ENCODE results near the gene DDX1.
A peak's percentile ranks its signal among the peaks of the same experiment; 100 is the strongest.
"Not testable (repeated sequence)": the region's sequence is repeated elsewhere in the genome, so short reads cannot be mapped to it uniquely, and the experiment has no call there.

DDX1 gene

GRCh38 chr2:15595936-15596335, 4.3 kb downstream of the DDX1 start:
- FAIRE-seq: no peak

GRCh38 chr2:15596350-15596749, 4.7 kb downstream of the DDX1 start:
- FAIRE-seq: no peak

GRCh38 chr2:15596968-15597367, 5.3 kb downstream of the DDX1 start:
- FAIRE-seq: no peak

- peak; percentile 3 for FAIRE-seq
Observed at GRCh38 chr2:15599994-15600393, 8.3 kb downstream of the DDX1 start.

GRCh38 chr2:15601681-15602080, 10.0 kb downstream of the DDX1 start:
- no peak for FAIRE-seq

GRCh38 chr2:15602393-15602792, 10.7 kb downstream of the DDX1 start:
- FAIRE-seq: no peak

GRCh38 chr2:15603044-15603765, 11.5 kb downstream of the DDX1 start:
- FAIRE-seq: no peak

- FAIRE-seq: no peak
Observed at GRCh38 chr2:15603948-15604347, 12.3 kb downstream of the DDX1 start.

GRCh38 chr2:15605721-15606120, 14.1 kb downstream of the DDX1 start:
- FAIRE-seq: no peak

- no peak for FAIRE-seq
Observed at GRCh38 chr2:15606481-15607441, 15.1 kb downstream of the DDX1 start.

- FAIRE-seq: no peak
Observed at GRCh38 chr2:15607709-15608391, 16.2 kb downstream of the DDX1 start.

GRCh38 chr2:15608392-15608761, 16.7 kb downstream of the DDX1 start:
- no peak for FAIRE-seq

GRCh38 chr2:15609341-15610042, 17.8 kb downstream of the DDX1 start:
- FAIRE-seq: no peak

GRCh38 chr2:15610430-15610952, 18.8 kb downstream of the DDX1 start:
- FAIRE-seq: no peak

GRCh38 chr2:15612101-15612500, 20.4 kb downstream of the DDX1 start:
- FAIRE-seq: not testable (repeated sequence)

- FAIRE-seq: no peak
Observed at GRCh38 chr2:15613736-15614429, 22.2 kb downstream of the DDX1 start.

- FAIRE-seq: no peak
Observed at GRCh38 chr2:15614545-15615300, 23.1 kb downstream of the DDX1 start.

GRCh38 chr2:15615301-15615920, 23.7 kb downstream of the DDX1 start:
- no peak for FAIRE-seq

GRCh38 chr2:15616429-15616828, 24.8 kb downstream of the DDX1 start:
- FAIRE-seq: no peak
